Measurements from ENCODE around the gene TBC1D23. TPM values are rescaled to one million over a fixed set of nuclear protein-coding genes. Genes with fewer than 3 reads are reported as not detected.
"Not testable (repeated sequence)": the region's sequence is repeated elsewhere in the genome, so short reads cannot be mapped to it uniquely, and the experiment has no call there.

The TBC1D23 gene
- total and polyA plus RNA-seq, 4 donors = 33.8 to 82.1 (median 47.3) TPM

- Histone ChIP-seq H3K27ac (ENCODE audit: low read depth, low read length) (peak within 1 kb of the TSS; percentile 67), H3K27me3 (ENCODE audit: control insufficient read depth, insufficient read depth, low read length) (no peaks in the 10 kb centered on the region), H3K4me3 (ENCODE audit: low read depth, low read length) (peak within 1 kb of the TSS; percentile 70), H3K4me1 (ENCODE audit: control insufficient read depth, insufficient read depth, low read length) (peaks cover 14% of the 10 kb centered on the region), H3K9me3 (ENCODE audit: control insufficient read depth, insufficient read depth, low read length) (no peaks in the 10 kb centered on the region), H3K36me3 (ENCODE audit: control insufficient read depth, insufficient read depth, low read length) (peaks cover 7% of the 10 kb centered on the region)
- 0% methylated on average over 76 of the region's 77 CpGs for WGBS (ENCODE audit: insufficient coverage)
- peak; percentile 38 to 90 (median 62) for DNase-seq (ENCODE audit: low read depth in 4 of 6, low spot score in 6 of 6)
These were observed 73.9 kb downstream of the TBC1D23 start, which contains the start of gene NIT2 for GRCh38 chr3:100334488-100335351. TSS of gene NIT2 (plus strand) at chr3:100334757. CDS start at chr3:100334792, 35 bp downstream.

GRCh38 chr3:100335434-100335833 lies 74.6 kb downstream of the TBC1D23 start:
- peak overlapping the region; percentile 15 for H3K27ac ChIP-seq (ENCODE audit: low read depth, low read length)
- peaks cover 14% of the 10 kb centered on the region for H3K4me1 ChIP-seq (ENCODE audit: control insufficient read depth, insufficient read depth, low read length)
- peak in 2 of 6 donors; percentile 12 to 16 for DNase-seq (ENCODE audit: low read depth in 4 of 6, low spot score in 6 of 6)
- H3K9me3 ChIP-seq (ENCODE audit: control insufficient read depth, insufficient read depth, low read length) = no peaks in the 10 kb centered on the region
- H3K4me3 ChIP-seq (ENCODE audit: low read depth, low read length) = peak overlapping the region; percentile 70
- H3K36me3 ChIP-seq (ENCODE audit: control insufficient read depth, insufficient read depth, low read length) = peaks cover 11% of the 10 kb centered on the region
- WGBS (ENCODE audit: insufficient coverage) = 81% methylated on average over 11 of the region's 14 CpGs
- no peaks in the 10 kb centered on the region for H3K27me3 ChIP-seq (ENCODE audit: control insufficient read depth, insufficient read depth, low read length)

GRCh38 chr3:100336229-100336628 lies 75.4 kb downstream of the TBC1D23 start:
- 96% methylated on average over 8 of the region's 10 CpGs for WGBS (ENCODE audit: insufficient coverage)
- peaks cover 14% of the 10 kb centered on the region for H3K4me1 ChIP-seq (ENCODE audit: control insufficient read depth, insufficient read depth, low read length)
- not testable (repeated sequence) for H3K27ac ChIP-seq (ENCODE audit: low read depth, low read length); DNase-seq (ENCODE audit: low read depth in 4 of 6, low spot score in 6 of 6); H3K9me3 ChIP-seq (ENCODE audit: control insufficient read depth, insufficient read depth, low read length); H3K4me3 ChIP-seq (ENCODE audit: low read depth, low read length); H3K27me3 ChIP-seq (ENCODE audit: control insufficient read depth, insufficient read depth, low read length)
- H3K36me3 ChIP-seq (ENCODE audit: control insufficient read depth, insufficient read depth, low read length) = peaks cover 16% of the 10 kb centered on the region

- no peak for DNase-seq (ENCODE audit: low read depth in 4 of 6, low spot score in 6 of 6)
- H3K36me3 ChIP-seq (ENCODE audit: control insufficient read depth, insufficient read depth, low read length) = peaks cover 24% of the 10 kb centered on the region
- H3K27me3 ChIP-seq (ENCODE audit: control insufficient read depth, insufficient read depth, low read length) = no peaks in the 10 kb centered on the region
- peaks cover 13% of the 10 kb centered on the region for H3K4me1 ChIP-seq (ENCODE audit: control insufficient read depth, insufficient read depth, low read length)
- WGBS (ENCODE audit: insufficient coverage) = 92% methylated on average over 10 of the region's 10 CpGs
- H3K4me3 ChIP-seq (ENCODE audit: low read depth, low read length) = no peak overlapping the region
- H3K9me3 ChIP-seq (ENCODE audit: control insufficient read depth, insufficient read depth, low read length) = peaks cover 2% of the 10 kb centered on the region
- H3K27ac ChIP-seq (ENCODE audit: low read depth, low read length) = no peak overlapping the region
These were observed 78.1 kb downstream of the TBC1D23 start for GRCh38 chr3:100338911-100339310.

- Histone ChIP-seq H3K9me3 (ENCODE audit: control insufficient read depth, insufficient read depth, low read length) (peaks cover 2% of the 10 kb centered on the region), H3K36me3 (ENCODE audit: control insufficient read depth, insufficient read depth, low read length) (peaks cover 24% of the 10 kb centered on the region), H3K27me3 (ENCODE audit: control insufficient read depth, insufficient read depth, low read length) (no peaks in the 10 kb centered on the region), H3K4me1 (ENCODE audit: control insufficient read depth, insufficient read depth, low read length) (peaks cover 10% of the 10 kb centered on the region), H3K27ac (ENCODE audit: low read depth, low read length) (no peak overlapping the region), H3K4me3 (ENCODE audit: low read depth, low read length) (no peak overlapping the region)
- no peak for DNase-seq (ENCODE audit: low read depth in 4 of 6, low spot score in 6 of 6)
- WGBS (ENCODE audit: insufficient coverage) = 100% methylated on average over 2 of the region's 5 CpGs
These were observed 79.0 kb downstream of the TBC1D23 start for GRCh38 chr3:100339786-100340185.

- DNase-seq (ENCODE audit: low read depth in 4 of 6, low spot score in 6 of 6) = no peak
- H3K27ac ChIP-seq (ENCODE audit: low read depth, low read length) = no peak overlapping the region
- 100% methylated on average over 1 of the region's 1 CpG for WGBS (ENCODE audit: insufficient coverage)
- H3K4me3 ChIP-seq (ENCODE audit: low read depth, low read length) = no peak overlapping the region
- peaks cover 2% of the 10 kb centered on the region for H3K9me3 ChIP-seq (ENCODE audit: control insufficient read depth, insufficient read depth, low read length)
- peaks cover 3% of the 10 kb centered on the region for H3K4me1 ChIP-seq (ENCODE audit: control insufficient read depth, insufficient read depth, low read length)
- no peaks in the 10 kb centered on the region for H3K27me3 ChIP-seq (ENCODE audit: control insufficient read depth, insufficient read depth, low read length)
- peaks cover 28% of the 10 kb centered on the region for H3K36me3 ChIP-seq (ENCODE audit: control insufficient read depth, insufficient read depth, low read length)
These were observed 79.7 kb downstream of the TBC1D23 start for GRCh38 chr3:100340527-100340926.

- no peak overlapping the region for H3K27ac ChIP-seq (ENCODE audit: low read depth, low read length)
These were observed 87.9 kb downstream of the TBC1D23 start for GRCh38 chr3:100348727-100349126.

GRCh38 chr3:100351770-100352169 lies 91.0 kb downstream of the TBC1D23 start:
- peaks cover 22% of the 10 kb centered on the region for H3K36me3 ChIP-seq (ENCODE audit: control insufficient read depth, insufficient read depth, low read length)
- not testable (repeated sequence) for H3K4me3 ChIP-seq (ENCODE audit: low read depth, low read length); H3K27ac ChIP-seq (ENCODE audit: low read depth, low read length); DNase-seq (ENCODE audit: low read depth in 4 of 6, low spot score in 6 of 6); H3K9me3 ChIP-seq (ENCODE audit: control insufficient read depth, insufficient read depth, low read length); H3K27me3 ChIP-seq (ENCODE audit: control insufficient read depth, insufficient read depth, low read length); H3K4me1 ChIP-seq (ENCODE audit: control insufficient read depth, insufficient read depth, low read length)
- WGBS (ENCODE audit: insufficient coverage) = no CpG with 5 or more reads among the region's 2 CpGs

More at GRCh38 chr3:100348727-100349126, 87.9 kb downstream of the TBC1D23 start:
- Histone ChIP-seq H3K27me3 (ENCODE audit: control insufficient read depth, insufficient read depth, low read length) (no peaks in the 10 kb centered on the region), H3K36me3 (ENCODE audit: control insufficient read depth, insufficient read depth, low read length) (peaks cover 31% of the 10 kb centered on the region), H3K4me1 (ENCODE audit: control insufficient read depth, insufficient read depth, low read length) (no peaks in the 10 kb centered on the region), H3K4me3 (ENCODE audit: low read depth, low read length) (no peak overlapping the region), H3K9me3 (ENCODE audit: control insufficient read depth, insufficient read depth, low read length) (no peaks in the 10 kb centered on the region)
- no peak for DNase-seq (ENCODE audit: low read depth in 4 of 6, low spot score in 6 of 6)
- WGBS (ENCODE audit: insufficient coverage) = 86% methylated on average over 3 of the region's 5 CpGs

- Histone ChIP-seq H3K9me3 (ENCODE audit: control insufficient read depth, insufficient read depth, low read length) (no peaks in the 10 kb centered on the region), H3K27me3 (ENCODE audit: control insufficient read depth, insufficient read depth, low read length) (no peaks in the 10 kb centered on the region), H3K4me3 (ENCODE audit: low read depth, low read length) (no peak overlapping the region), H3K36me3 (ENCODE audit: control insufficient read depth, insufficient read depth, low read length) (peaks cover 17% of the 10 kb centered on the region), H3K4me1 (ENCODE audit: control insufficient read depth, insufficient read depth, low read length) (no peaks in the 10 kb centered on the region), H3K27ac (ENCODE audit: low read depth, low read length) (no peak overlapping the region)
- 100% methylated on average over 3 of the region's 10 CpGs for WGBS (ENCODE audit: insufficient coverage)
- DNase-seq (ENCODE audit: low read depth in 4 of 6, low spot score in 6 of 6) = no peak
These were observed 91.8 kb downstream of the TBC1D23 start for GRCh38 chr3:100352296-100353231.

Data from spinal cord (tissue), 10 donors.